HUDEP-2 (cell line): Measurements from ENCODE around the gene TMTC3.
"Not testable (repeated sequence)": the region's sequence is repeated elsewhere in the genome, so short reads cannot be mapped to it uniquely, and the experiment has no call there.

Experiments used
- DNase-seq, 76 experiments: peaks; one replicate each; lab custom pipeline; 2025; ENCODE audit not compliant: unreplicated experiment in 76 of 76; lab: John Stamatoyannopoulos, UW

The TMTC3 gene

DNA sequence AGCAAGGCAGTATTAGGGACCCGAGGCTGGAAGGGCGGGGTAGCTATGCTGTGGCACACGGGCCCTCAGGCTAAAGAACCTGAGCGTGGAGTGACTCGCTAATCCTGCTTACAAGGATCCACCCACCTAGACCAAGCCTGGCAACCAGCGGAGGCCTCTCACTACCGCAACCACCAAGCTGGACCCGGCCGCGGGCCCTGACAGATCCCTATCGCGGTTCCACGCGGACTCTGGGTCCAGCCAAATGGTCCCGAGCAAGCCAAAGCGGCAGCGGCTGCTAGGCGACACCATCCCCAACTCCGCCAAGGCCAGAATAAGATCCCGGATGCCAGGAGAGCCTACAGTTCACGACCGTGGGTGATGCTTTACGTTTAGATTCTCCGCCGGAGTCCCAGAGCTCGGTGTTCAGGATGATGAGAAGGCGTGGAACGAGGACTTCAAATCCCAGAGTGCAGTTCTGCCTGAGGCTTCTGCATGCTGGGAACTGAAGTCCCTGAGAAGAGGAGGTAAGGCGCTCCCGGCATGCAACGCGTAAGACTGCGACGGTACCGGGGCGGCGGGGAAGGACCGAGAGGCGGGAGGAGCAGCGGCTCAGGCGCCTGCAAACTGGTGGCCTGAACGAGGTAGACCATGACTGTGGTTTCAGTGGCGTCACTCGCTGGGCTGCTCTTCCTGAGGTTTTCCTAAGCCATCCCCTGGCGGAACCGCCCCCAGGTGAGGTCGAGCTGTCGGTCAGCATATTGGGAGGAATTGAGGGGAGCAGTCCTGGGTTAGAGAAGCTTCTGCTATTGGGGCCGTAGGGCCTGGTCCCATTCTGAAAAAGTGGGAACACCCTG is at the start of gene TMTC3, which contains the start of gene CEP290:
TSS of gene TMTC3 (plus strand) at position 534 of the 836 bp plus-strand sequence. CDS start 6,009 bp downstream, outside the sequence.
TSS of gene CEP290 (minus strand) at position 315 of the 836 bp plus-strand sequence. CDS start 781 bp downstream, outside the sequence.
- peak; percentile 32 to 98 (median 92) for DNase-seq

DNA sequence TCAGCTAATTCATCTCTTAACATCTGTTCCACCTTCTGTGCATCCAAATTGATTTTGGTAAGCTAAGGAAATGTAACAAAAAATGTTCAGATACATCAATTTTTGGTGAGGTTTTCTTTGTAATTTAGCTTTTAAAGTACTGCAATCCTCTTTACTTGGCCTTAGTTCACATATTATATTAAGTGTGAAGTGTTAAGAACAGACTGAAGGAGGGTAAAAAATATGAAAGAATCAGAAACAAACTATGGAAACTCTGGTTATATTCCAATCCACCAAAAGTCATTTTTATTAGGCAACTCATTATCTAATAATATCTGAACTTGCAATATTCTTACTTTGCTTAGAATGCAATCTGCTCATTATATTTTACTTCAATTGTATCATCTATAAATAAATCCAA is 49.3 kb upstream of the TMTC3 start:
- no peak for DNase-seq

DNA sequence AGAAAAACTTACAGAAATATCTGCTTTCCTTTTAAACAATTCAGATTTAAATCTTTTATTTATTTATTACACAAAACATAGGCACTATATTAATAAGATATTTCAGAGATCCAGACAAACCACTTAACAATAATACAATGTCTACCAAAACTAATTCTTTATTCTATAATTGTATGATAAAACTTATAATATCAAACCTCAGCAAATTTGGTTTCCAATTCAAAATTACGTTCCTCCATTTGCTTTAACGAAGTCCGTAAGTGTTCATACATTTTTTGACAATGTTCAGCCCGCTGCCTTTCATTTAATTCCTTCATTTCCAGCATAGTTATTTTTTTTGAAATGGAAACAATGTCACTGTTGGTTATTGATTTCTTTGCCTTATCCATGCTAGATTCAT is 48.5 kb upstream of the TMTC3 start:
- no peak for DNase-seq

DNA sequence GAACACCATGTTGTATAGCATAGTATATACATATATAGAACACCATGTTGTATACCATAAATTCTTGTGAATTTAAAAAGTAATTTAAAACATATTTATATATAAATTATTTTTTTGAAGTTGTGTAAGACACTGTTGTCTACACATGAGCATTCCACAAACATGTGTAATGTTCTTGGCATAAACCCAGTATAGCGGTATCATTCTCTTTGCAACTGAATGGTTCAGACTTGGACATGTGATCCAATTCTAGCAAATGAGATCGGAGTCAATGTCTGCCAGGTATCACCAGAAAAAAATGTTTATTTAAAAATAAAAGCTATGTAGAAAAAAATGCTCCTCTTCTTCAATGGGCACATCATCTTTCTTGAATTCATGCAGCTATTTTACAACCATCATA is 34.1 kb upstream of the TMTC3 start:
- DNase-seq: no peak

DNA sequence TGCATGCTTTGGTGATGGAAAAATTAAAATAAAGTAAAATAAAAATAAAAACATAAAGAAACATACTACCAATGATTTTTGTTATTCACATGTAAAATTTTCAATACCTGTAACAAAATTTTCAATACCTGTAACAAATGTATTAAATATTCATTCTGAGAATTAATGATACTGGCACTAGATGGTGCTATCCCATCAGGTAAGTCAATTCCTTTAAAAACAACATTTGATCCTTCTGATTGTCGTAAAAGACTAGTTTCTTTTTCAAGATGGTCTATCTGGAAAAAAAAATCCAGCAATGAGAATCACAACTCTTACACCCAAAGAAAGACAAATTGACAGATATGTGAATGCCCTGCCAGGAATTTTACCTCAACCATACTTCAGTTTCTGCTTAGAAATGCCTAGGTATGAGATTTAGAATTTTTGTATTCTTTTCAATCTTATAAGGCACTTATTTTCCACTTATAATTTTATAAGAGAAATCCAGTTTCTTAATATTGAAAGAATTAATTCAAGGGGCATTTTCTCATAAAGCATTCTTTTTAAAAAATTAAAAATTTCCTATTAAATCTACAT is 30.9 kb upstream of the TMTC3 start:
- peak in 5 of 76 experiments; percentile 0 to 6 (median 2) for DNase-seq

DNA sequence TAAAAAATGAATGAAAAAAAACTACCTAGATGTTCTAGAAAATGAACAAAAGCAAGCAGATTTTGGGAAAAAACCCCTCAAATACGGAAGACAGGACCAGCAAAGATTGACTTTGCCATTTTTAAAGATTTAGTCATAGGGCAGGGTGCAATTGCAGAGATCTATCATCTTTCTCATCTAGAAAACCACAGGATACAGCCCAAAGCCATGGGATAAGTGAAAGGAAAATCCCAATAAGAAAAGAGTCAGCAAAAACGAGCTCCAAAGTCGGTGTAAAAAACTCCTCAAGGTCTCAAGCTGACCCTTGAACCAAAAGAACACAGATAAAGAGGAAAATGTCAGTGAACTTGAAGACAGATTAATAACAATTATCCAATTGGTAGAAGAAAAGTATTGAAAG is 28.2 kb upstream of the TMTC3 start:
- no peak for DNase-seq

DNA sequence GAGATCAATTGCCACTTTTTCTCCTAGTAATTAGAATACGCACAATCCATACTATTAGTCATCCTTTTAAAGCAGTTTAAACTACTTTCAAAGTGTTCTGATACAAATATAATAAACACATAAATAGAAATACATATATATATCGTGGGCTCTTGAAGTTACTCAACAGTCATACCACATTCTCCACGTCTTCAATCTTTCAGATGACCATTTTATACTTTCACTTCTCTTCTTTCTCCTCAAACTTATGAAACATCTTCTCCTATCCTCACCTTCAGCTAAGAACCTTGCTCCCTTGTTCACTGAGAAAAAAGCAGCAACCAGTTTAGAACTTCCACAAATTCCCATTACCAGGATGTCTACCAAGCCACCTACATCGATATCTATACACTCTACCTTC is 19.4 kb upstream of the TMTC3 start:
- no peak for DNase-seq

DNA sequence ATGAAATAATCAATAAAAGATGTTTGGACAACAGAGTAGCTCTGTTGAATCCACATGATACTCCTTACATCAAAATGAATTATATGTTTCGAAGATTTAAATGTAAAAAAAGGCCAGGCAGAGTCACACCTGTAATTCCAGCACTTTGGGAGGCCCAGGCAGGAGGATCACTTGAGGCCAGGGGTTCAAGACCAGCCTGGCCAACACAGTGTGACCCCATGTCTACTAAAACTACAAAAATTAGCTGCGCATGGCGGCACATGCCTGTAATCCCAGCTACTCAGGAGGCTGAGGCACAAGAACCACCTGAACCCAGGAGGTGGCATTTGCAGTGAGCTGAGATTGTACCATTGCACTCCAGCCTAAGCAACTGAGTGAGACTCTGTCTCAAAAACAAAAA is 15.0 kb upstream of the TMTC3 start:
- no peak for DNase-seq

DNA sequence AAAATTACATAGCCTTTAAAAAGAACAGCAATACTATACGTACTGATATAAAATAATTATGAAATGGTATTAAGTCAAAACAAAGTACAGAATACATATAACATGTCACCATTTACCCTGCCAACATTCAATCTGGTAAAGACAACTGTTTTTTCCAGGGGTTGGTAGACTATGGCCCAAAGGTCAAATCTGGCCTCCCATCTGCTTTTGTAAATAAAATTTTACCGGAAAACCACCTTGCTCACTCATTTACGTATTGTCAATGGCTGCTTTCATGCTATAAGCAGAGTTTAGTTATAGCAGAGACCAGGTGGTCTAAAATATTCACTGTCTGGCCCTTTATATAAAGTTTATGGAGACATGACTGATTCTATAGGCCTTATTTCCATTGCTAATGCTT is 14.3 kb upstream of the TMTC3 start:
- DNase-seq: no peak

DNA sequence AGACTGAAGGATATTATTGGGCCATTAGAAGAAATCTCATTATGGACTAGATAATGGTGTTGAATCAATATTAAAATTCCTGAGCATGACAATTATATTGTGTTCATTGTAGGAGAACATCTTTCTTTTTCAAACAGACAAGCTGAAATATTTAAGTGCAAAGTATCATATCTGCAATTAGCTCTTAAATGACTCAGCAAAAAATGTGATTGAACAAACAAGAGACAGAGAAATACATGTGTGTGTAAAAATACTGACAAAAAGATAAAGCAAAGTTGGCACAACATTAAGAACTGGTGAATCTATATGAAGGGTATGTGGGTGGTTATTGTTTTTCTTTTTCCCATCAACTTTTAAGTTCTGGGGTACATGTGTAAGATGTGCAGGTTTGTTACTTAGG is 9.7 kb upstream of the TMTC3 start:
- DNase-seq: no peak

DNA sequence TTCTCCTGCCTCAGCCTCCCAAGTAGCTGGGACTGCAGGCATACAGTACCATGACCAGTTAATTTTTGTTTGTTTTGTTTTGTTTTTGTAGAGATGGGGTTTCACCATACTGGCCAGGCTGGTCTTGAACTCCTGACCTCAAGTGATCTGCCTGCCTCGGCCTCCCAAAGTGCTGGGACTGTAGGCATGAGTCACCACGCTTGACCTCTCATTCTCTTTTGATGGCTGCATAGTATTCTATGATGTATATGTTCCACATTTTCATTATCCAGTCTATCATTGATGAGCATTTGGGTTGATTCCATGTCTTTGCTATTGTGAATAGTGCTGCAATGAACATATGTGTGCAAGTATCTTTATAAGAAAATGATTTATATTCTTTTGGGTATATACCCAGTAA is 8.9 kb upstream of the TMTC3 start:
- not testable (repeated sequence) for DNase-seq

DNA sequence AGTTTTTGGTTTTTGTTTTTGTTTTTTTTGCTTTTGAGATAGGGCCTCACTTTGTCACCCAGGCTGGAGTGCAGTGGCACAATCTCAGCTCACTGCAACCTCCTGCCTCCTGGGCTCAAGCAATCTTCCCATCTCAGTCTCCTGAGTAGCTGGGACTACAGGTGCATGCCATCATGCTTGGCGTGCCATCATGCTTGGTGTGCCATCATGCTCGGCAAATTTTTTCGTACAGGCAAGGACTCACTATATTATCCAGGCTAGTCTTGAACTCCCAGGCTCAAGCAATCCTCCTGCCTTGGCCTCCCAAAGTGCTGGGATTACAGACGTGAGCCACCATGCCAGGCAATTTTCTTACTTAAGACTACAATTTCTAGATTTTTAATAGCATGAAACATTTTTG is 2.4 kb upstream of the TMTC3 start:
- DNase-seq: not testable (repeated sequence)

DNA sequence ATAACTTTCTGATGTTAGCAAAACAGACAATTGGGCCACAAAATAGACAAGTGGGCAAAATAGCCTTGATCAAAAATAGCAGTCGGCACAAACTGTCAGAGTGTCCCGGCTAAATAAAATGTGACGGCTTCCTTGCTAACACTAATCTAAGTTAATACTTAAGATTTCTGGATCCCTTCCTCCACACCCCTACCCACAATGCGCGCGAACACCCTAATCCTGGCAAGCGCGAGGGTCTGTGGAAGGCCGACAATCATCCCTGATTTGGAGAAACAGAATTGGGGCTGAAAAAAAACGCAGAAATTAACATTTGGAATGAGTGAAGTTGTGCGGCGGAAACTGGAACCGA is 708 bp upstream of the TMTC3 start:
- no peak for DNase-seq

DNA sequence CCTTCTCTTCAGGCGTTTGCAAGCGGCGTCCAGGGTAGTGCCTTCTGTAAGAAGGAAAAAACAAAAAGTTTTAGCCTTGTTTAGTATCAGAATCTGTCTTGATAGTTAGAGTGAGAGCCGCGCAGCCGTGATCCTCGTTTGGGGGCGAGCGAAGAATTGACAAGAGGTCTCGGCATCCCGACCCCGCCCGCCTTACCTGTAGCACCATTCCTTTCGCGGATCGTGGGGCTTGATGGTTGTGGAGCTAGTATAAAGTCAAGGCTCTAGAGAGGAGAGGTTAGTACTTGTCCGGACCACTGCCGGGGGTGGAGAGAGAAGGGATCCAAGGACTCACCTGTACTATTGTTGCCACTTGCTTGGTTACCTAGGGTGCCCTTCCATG is 494 bp downstream of the TMTC3 start:
- DNase-seq: peak in 4 of 76 experiments; percentile 0 to 16 (median 9)

DNA sequence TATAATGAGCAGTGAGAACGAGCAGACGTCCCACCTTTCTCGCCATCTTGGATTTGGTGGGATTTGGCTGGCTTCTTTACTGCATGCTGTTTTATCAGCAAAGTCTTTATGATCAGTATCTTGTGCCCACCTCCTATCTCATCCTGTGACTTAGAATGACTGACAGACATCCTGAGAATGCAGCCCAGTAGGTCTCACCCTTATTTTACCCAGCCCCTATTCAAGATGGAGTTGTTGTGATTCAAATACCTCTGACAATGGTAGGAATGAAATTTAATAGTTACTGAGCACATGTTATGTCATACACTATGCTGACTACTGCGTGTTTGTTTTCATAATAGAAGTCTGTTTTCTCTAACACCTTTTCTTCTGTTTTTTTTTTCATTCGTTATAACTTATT is 1.9 kb downstream of the TMTC3 start:
- no peak for DNase-seq

DNA sequence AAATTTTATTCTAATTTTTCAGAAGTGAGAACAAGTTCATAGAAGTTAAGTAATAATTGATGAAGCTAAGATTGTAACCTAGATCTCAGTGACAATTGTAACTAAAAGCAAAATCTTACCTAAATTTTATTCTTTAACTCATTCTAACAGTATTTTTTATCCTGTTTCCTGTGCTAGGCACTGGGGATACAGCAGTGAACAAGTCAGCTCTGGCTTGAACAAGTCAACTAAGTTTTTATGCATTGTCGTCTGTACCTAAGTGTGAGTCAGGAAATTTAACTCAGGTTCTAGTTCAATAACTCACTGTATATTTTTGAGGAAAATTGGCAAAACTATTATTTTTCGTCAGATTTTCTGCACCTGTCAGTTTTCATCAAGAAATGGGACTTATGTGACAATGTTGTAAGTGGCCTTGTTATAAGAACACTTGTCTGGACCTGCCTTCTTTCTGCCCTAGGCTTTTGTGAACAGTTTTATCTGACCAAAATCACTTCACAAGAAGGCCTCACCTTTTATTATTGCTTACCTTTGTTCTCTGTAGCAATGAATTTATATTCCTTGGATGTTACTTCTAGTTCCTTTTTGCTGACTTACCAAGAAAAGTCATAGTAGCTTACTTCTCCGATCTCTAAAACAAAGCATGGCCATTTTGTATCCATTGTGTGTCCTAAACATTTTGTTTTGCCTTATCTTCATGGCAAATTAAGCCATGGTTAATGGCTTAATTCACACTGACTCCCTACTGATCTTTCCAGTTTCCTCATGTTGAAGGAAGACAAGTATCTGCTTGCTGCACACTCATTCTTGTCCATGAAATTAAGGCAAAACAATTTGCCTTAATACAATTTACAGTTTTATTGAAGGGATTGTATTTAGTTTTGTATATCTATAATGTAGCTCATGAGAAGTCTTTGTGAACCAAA is 2.7 kb downstream of the TMTC3 start:
- no peak for DNase-seq

DNA sequence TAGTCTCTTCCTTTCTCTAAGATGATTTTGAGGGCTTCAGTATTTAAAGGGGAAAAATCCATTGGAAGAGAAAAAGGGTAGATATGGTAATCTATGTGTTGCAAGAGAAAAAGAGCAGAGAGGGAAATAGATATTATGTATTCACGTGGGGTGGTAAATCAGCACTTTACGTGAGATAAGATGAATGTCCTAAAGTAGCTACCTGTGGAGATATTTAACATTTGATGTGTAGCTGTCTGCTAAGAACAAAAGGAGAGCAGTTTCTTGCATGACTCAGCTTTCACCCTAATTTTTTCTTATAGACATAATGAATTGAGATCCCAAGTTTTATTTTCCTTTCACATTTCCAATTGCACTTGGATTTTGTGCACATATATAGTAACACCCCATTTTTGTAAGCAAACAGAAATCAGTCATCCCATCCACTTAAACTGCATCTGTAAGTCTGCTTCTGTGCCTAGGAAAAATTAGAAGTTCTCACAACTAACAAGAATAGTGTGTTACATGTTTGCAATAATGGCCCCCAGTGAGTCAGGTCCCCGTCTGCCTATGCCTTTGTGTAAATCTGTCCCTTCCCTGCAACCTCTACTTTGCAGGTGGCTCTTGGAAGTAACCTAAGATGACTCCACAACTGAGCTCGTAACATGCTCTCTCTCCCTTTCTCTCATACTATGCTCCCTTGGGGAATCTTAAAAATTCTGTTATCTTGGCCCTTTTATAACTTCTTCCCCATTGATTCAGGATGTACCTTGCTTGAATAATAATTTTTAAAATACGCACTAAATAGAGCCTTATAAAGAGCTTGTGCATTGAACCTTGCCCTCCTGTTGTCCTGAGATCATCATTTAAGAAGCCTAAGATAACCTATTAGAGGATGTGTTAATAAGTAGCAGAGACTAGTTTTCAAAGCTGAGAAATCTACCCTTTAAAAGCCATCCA is 3.7 kb downstream of the TMTC3 start:
- DNase-seq: no peak

DNA sequence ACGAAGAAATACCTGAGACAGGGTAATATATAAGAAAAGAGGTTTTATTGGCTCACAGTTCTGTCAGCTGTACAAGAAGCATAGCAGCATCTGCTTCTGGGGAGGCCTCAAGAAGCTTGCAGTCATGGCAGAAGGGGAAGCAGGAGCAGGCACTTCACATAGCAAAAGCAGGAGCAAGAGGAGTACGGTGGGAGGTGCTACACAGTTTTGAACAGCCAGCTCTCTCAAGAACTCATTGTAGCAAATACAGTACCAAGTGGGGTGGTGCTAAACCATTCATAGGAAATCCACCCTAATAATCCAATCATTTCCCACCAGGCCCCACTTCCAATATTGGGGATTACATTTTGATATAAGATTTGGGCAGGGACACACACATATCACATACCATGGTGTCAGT is 8.0 kb downstream of the TMTC3 start:
- no peak for DNase-seq

DNA sequence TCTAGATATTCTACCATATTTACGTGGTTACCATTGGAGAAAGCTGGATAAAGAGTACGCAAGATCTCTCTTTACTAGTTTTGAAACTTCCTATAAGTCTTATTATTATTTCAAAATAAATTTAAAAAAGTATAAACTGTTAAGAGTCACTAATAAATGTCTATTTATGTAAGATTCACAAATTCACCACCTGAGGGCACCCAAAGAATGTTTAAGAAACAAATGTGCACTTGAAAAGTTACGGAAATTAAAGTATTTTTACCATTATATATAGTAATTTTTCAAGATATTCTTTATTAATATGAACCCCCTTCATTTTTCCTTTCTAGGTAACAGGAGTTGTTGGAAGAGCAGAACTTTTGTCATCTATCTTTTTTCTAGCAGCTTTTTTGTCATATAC is 11.9 kb downstream of the TMTC3 start:
- DNase-seq: no peak

DNA sequence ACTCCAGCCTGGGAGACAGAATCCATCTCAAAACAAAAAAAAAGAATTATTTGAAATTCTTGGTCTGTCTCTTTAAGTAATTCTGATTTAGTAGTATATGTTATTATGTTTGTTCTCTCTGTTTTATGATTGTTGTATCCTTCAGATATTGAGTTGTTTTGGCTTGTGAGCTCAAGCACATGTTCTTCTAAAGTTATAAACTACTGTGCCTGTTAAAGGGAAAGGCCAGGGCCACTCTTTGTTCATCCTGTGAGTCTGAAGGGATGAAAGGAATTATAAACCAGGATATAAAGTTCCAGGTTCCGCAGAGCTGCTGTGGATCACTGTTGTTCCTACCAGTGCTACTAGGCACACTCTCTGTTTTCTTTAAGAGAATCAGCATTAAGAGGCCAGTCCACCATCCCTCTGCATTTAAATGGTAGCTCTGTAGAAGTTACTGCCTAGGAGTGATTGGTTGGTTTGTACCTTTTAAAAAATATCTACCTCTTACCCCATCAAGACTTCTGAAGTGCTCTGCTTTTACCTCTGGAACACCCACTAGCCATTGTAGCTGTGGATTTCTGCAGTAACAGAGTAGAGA is 14.1 kb downstream of the TMTC3 start:
- DNase-seq: no peak
